Activated CD8-positive, alpha-beta memory T cell treated with anti-CD3 and anti-CD28 coated beads, Interleukin-2, amount 50 U/mL, for 48 hours (primary cell): Measurements from ENCODE around the gene SPRED2.

Experiments
- DNase-seq: peaks from one replicate; pipeline ENCODE4 v3.0.0-alpha.2; 2020

SPRED2 gene

GRCh38 chr2:65411056-65411795, 21.2 kb downstream of the SPRED2 start:
- DNase-seq, result no peak

GRCh38 chr2:65409045-65409444, 23.4 kb downstream of the SPRED2 start:
- DNase-seq, result no peak

- DNase-seq, result no peak
Measured at GRCh38 chr2:65407240-65407639, 25.2 kb downstream of the SPRED2 start.

DNA sequence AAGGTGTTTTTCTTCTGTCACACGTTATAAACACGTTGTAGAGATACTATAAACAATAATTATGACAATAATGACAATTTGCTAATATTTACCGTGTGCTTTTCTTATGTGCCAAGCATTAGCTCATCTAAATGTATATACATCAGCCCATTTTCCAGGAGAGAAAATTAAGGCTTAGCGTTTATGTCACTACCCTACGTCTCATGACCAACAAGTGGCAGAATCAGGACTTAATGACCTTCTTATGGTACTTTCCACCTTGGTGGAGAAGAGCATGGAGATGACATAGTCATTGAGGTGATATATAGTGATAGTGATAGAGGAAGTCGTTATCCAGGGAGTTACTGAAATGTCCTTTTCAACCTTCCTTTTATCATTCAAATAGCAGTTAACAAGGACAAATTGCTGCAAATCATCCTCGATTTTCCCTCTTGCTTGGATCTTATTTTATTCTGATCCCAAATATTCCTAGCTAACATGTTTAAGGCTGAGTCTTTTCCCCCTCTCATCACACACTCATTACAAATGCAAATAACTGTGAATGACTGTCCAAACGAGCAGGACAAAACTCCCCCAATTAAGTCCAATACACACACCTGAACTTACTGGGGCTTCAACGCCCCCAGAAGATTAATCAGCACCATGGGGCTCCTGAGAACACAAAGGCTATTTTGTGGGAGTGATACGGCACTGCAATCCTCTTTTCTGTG, 27.3 kb downstream of the SPRED2 start:
- DNase-seq, result no peak

GRCh38 chr2:65403529-65403915, 28.9 kb downstream of the SPRED2 start:
- no peak for DNase-seq

- no peak for DNase-seq
Measured at GRCh38 chr2:65402780-65403528, 29.4 kb downstream of the SPRED2 start.

DNA sequence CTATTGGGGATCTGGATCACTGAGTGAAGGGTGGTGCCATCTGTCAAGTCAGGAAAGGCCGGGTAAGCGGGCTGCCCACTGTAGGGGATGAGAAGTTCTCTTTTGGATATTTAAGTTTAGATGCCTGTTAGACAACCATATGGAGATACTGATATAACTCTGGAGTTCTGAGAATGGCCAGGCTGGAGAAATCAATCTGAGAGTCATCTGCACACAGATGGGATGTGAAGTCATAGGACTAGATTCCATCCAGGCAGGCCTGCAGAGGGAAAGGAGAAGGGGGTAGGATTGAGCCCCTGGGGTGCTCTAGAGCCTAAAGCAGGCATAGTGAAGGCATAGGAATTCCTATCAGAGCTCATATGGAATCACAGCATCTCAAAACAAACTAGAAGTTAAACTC, 30.1 kb downstream of the SPRED2 start:
- DNase-seq, result no peak

DNA sequence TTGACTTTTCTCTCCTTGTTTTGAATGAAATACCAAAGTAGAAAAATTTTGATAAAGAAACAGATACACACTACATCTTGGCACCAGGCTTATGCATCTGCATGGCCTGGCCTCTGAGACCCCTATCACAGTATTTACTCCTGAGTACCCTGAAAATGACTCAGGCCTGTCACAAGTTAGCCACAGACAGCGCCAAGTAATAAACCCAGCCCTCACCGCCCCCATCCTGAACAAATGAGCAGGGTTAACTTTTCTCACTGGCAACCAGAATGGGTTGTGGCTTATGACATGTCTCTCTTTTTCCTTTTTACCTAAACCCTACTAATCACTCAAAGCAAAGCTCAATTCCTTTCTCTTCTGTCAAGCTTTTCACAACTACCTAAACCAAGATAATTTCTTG, 35.3 kb downstream of the SPRED2 start:
- no peak for DNase-seq

DNA sequence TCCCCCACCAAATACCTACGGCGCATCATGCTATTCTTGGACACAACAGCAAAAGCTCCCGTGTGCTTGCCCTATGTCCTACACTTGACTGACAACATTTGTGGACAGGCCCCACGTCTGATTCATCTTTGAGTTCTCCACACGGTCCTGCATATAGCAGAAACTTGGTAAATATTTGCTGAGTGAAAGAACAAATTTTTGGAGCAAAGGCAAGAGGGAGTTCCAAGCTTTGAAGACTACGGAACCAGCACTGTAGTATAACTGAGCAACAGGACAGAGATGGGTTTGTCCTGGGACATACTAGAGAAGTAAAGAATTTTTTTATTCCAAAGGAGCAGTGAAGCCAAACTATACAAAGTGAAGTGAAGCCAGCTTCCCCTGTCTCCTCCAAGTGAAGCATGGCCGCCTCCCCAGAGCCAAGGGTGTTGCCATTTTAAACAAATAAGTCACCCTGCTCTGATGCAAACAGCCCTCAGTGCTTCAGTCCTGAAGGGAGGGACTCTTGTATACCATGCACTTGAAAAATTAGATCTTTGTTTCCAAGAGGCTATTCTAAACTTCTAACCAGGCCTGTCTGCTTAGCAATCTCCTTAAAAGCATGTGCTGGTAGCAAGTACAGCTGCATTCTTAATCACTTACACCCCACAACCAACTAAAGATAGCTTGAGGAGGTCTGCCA, 35.9 kb downstream of the SPRED2 start:
- no peak for DNase-seq

GRCh38 chr2:65395621-65396347, 36.6 kb downstream of the SPRED2 start:
- DNase-seq, result no peak

- DNase-seq, result no peak
Measured at GRCh38 chr2:65393743-65394422, 38.5 kb downstream of the SPRED2 start.

DNA sequence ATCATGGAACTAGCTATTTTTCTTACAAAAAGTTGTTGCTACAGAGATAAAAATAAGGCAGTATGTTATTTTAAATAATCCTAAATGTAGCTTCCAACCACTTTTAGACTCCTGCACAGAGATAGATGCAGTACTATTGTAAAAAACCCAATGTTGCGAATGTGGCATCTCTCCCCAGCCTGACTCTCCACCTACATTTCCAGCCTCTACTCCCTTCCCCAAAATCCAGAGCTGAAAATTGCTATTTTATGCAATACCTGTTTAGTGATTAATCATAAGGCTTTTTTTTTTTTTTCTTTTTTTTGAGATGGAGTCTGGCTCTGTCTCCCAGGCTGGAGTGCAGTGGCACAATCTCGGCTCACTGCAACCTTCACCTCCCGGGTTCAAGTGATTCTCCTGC, 39.4 kb downstream of the SPRED2 start:
- DNase-seq, result no peak

DNA sequence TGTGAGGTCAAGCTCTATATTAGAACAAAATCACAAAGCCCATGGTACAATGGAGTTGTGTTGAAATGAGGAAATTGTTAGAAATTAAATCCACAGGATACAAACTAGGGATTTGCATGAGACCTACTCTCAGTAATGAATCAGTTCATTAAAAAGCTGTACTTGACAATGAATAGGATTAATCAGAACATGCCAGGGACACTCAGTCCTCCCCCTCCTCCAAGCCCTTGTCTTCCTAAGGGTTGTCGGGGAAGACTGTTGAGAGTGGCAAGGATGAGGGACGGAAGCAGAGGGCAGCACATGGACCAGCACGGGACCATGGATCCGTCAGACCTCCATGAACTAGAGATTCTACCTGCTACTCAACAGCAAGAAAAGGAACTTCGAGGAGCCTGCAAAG, 39.8 kb downstream of the SPRED2 start:
- no peak for DNase-seq

- DNase-seq, result no peak
Measured at GRCh38 chr2:65390134-65390533, 42.3 kb downstream of the SPRED2 start.

- DNase-seq, result no peak
Measured at GRCh38 chr2:65389476-65389875, 42.9 kb downstream of the SPRED2 start.

DNA sequence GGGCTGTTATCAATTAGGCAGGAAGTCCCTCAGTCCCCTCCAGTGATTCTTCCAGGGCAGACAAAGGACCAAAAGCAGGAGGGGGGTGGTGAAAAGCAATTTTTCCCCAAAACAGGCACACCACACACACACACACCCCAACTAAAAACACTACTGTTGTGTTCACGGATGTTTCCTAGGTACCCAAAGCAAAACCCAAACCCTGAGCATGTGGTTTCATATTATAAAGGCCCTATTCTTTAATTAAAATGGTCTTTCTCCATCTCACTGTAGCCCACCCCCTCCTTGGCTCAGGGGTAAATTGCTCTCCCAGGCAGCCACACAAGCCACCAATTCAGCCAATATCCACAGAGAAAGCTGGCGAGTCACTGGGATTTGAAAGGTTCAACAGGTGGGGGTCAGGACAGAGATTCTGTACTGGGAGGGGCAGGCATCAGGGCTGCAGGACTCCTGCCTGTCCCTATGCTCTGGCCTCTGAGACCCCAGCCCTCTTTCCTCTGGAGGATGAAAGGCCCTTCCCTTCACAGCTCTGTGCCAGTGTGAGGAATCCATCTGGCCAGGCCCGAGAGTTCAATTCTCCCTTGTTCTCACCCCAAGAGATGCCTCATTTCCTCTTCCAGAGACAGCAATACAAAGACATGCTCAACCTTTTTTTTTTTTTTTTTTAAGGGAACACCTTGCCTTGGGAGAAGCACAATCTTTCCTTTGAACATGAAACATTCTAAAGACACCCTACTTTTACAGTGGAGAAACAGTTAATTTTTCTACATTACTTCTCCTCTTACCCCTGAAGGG, 43.6 kb downstream of the SPRED2 start:
- DNase-seq, result no peak

GRCh38 chr2:65388051-65388531, 44.3 kb downstream of the SPRED2 start:
- DNase-seq, result no peak

DNA sequence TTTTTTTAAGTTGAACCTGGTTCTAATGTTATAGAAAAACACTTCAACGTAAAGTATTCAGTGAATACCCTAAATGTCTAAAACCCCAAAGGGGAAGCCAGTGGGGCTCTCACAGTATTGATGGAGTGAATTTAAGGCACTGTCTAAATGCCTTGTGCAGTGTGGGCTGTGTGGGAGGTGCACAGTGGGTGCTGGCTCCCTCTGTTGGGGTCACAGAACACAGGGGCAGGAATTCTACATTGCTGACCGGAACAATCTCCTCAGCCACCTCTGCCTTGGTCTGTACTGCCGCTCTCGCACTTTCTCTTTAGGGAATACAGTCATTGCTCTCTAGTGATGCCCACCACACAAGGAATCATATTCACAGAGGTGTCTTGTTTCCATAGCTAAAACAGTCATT, 45.4 kb downstream of the SPRED2 start:
- DNase-seq, result no peak

DNA sequence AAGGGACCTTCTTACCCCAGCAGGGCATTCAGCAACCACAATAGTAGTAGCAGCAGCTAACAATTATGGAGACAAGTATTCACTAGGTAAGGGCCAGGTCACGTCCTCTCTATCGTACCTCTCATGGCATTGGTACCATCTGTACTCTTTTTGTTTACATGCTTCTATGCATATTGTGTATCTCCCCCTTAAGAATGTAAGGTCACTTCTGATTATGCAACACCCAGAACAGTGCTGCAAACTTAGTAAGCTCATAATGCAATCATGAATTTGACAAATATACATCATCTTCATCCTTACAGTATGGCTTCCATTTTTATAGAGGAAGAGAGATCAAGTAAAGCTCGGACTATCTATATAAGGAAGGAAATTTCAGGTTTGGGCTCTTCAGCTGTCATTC, 46.1 kb downstream of the SPRED2 start:
- no peak for DNase-seq

DNA sequence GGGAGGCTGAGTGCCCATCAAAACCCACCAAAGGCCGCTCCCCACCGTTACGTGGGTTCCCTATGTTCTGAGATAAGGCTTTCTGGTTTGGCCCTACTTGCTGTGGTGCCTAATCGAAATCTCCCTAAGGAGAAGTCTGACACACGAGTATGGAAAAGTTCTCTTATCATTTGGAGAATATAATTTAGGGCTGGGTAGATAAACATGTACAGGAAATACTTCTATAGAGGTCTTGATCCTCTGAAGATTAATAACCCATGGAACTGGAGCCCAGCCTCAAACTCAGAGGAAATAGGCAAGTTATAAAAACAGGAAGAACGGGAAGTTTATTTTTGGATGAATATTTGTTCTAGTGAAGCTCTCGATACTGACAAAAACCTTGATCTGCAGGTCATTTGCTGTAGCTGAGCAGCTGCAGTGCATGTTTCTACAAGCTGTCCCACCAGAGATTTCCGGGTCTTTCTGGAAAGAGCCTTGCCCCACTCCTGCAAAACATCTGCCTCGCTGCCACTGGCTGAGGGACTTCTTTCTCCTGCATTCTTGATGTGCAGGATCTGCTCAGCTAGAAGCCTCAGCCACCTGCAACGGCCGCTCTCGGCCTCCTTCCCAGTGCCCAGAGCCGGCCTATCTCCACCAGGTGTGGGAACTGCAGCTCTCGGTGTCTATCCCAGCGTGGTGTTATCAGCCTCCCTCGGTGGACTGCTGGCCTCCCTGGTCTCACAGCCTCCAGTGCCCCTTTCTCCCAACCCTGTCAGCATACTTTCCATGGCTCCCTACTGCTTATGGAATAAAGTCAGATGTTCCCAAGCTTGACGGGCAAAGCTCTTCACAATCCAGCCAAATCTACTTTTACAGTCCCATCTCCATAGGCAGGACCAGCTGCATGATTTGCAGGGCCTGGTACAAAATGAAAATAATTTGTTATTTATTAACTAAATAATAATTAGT, 48.6 kb downstream of the SPRED2 start:
- DNase-seq, result no peak
